Gastrocnemius medialis (tissue), 4 donors: ENCODE results near the gene AVL9.

Experiments
- POLR2A ChIP-seq, 2 donors: fragments of 450-650 bp; IDR thresholded peaks; one replicate each; pipeline ENCODE4 v1.6.1; 2017; ENCODE audit warnings: antibody characterized with exemption in 2 of 2, mild to moderate bottlenecking in 2 of 2, moderate library complexity in 2 of 2
- TF ChIP-seq, protein P1 (sequence below), 5 experiments: fragments of 450-650 bp in 3 of 5; fragments of 200-600 bp in 2 of 5; sonication (generic) in 2 of 5; IDR thresholded peaks in 4 of 5; conservative IDR thresholded peaks in 1 of 5; 1 replicate in 4 of 5; 2 replicates in 1 of 5; pipeline ENCODE4 v1.5.1; 2016 to 2019; ENCODE audit warnings: antibody characterized with exemption in 5 of 5, mild to moderate bottlenecking in 3 of 5, moderate library complexity in 3 of 5

DNA sequence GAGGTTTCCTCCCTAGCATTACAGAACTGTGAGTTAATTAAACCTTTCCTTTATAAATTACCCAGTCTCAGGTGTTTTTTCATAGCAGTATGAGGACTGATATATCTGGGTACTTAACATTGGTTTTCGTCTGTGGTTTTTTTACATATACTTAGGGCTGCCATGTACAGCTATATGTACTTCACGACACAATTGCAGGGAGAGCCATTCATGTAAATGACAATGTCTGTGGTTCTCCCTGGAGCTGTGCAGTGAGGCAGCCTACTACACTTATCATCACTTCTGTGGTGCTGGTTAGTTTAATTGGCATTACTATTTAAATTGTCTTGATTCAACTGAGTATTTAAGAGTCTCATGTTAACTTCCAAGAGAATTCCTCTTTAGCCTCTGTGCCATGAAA lies 40.7 kb downstream of the AVL9 start:
- TF ChIP-seq, protein P1, sequence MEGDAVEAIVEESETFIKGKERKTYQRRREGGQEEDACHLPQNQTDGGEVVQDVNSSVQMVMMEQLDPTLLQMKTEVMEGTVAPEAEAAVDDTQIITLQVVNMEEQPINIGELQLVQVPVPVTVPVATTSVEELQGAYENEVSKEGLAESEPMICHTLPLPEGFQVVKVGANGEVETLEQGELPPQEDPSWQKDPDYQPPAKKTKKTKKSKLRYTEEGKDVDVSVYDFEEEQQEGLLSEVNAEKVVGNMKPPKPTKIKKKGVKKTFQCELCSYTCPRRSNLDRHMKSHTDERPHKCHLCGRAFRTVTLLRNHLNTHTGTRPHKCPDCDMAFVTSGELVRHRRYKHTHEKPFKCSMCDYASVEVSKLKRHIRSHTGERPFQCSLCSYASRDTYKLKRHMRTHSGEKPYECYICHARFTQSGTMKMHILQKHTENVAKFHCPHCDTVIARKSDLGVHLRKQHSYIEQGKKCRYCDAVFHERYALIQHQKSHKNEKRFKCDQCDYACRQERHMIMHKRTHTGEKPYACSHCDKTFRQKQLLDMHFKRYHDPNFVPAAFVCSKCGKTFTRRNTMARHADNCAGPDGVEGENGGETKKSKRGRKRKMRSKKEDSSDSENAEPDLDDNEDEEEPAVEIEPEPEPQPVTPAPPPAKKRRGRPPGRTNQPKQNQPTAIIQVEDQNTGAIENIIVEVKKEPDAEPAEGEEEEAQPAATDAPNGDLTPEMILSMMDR (IDR thresholded peaks at IDR 0.05 in 4 of 5, conservative IDR thresholded peaks at IDR 0.05 in 1 of 5): no peak
- no peak for TF ChIP-seq POLR2A (IDR thresholded peaks at IDR 0.05)
